HG02852 (cell line): ENCODE data around the gene ILKAP.
A peak's percentile ranks its signal among the peaks of the same experiment; 100 is the strongest.

Experiments used
- ATAC-seq: cut with Tn5 transposase; IDR thresholded peaks from one replicate; pipeline ENCODE4 v1.9.1; 2021; ENCODE audit warnings: mild to moderate bottlenecking, moderate library complexity; ENCODE audit not compliant: unreplicated experiment

The ILKAP gene

DNA sequence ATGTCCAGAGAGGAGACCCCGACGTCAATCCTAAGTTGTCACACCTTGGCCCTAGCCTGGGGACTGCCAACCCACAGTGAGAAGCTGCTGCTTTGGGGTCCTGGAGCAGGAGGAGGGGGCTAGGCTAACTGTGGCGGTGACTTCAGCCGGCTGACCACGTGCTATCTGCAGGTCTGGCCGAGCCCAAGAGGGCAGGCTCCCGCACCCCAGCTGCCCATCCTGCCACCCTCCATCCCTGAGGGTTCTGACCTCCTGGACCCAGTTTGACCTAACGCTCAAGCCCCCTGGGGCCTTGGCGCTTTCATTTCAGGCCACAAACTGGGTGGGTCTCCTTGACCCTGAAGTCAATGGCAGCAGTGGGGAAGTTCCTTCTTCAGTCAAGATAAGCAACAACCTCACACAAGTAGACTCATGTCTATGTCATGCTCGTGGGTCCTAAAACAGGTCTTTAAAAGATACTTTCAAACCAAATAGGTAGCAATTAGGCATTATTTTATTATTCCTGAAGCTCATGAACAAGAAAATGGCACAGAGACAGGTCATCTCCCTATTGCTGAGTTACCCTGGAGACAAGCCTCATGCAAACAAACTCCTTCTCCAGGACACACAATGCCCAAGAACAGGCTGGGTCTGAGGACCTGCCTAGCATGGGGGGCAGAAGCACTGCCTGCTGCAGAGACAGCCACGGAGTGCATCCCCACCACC is 34.1 kb upstream of the ILKAP start:
- ATAC-seq = no peak

DNA sequence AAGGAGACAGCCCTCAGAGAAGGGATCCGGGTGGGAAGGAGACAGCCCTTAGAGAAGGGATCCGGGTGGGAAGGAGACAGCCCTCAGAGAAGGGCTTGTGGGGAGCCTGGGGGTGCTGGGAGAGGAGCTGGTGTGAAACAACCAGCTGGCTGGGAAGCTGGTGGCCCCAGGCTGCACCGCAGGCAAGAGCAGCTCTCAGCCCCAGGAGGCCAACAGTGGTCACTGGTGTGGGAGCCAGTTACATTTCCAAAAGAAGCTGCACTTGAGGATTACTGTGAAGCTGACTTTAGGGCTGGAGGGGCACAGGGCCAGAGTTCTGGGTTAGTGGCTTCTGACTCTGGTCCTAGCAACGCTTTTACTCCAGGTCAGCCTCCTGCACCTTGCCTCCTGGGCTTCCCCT is 33.1 kb upstream of the ILKAP start:
- no peak for ATAC-seq

- no peak for ATAC-seq
Measured at GRCh38 chr2:238235856-238236255, 32.4 kb upstream of the ILKAP start.

- no peak for ATAC-seq
Measured at GRCh38 chr2:238235331-238235732, 31.8 kb upstream of the ILKAP start.

DNA sequence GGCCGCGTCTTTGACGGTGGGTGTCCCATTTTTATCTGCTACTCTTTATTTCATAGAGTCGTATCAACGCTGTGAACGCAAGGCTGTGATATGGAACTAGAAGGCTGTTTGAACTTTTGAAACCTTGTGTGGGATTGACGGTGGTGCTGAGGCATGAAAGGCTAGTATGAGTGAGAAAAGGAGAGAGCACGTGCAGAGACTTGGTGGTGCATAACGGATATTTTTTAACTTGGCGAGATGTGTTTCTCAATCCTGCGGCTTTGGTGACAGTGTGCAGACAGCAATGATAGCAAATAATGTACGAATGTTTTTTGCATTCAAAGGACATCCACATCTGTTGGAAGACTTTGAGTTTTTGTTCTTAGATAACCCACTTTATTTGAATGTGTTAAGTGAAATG is 30.1 kb upstream of the ILKAP start:
- ATAC-seq = no peak

- ATAC-seq = no peak
Measured at GRCh38 chr2:238231809-238232208, 28.3 kb upstream of the ILKAP start.

- peak; percentile 70 for ATAC-seq
Measured at GRCh38 chr2:238231251-238231793, 27.8 kb upstream of the ILKAP start.

DNA sequence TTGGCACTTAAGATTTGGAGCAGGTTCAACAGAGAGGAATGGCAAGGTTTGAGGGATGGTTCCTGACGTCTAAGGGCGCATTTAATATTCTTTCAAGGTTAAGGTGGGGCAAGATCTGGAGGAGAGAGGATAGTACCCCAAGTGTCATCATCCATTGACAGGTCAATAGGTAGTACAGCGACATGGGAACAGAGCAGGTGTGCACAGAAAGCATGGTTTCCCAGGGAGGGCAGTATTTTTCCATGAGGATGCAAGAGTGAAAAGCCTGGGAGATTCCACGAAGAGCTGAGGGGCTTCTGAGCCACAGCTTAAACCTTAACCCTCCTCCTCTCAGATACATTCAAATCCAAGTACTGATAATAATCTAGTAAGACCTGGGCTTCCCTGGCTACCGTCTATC is 27.2 kb upstream of the ILKAP start:
- no peak for ATAC-seq

GRCh38 chr2:238228700-238229099 is 25.2 kb upstream of the ILKAP start:
- ATAC-seq = no peak

GRCh38 chr2:238227587-238228032 is 24.1 kb upstream of the ILKAP start:
- no peak for ATAC-seq

- ATAC-seq = no peak
Measured at GRCh38 chr2:238226698-238227586, 23.4 kb upstream of the ILKAP start.

DNA sequence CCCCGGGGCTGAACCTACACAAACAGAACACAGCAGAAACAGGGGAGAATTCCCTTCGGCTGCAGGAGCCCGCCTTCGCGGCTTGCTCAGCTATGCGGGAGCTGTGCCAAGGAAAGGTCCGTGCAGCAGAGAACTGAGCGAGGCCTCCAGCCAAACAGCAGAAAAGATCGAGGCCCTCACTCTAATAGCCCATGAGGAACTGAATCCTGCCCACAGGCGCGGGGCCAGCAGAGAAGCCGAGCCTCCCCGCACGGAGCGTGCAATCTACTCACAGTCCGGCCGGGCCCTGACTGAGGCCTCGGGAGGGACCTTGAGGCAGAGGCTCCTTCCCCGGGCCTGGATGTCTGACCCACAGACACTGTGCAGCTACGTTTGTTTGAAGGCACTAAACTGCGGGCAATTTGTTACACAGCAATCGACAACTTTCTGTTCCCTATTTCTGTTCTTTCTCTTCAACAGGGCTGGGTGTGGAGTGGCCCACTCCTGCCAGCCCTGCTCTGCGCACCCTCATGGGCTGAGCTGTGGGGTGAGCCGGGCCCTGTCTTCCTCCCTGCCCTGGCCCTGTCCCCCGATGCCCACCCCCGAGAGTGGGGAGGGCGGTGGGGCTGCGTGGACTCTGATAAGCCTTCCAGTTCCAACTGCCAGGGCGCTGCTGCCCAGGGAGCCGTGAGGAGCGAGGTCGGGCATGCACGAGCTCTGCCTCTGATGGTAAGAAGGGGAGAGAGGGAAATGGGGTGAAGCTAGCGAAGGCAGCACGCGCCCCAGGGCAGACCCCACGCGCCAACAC is 22.6 kb upstream of the ILKAP start:
- ATAC-seq = no peak

DNA sequence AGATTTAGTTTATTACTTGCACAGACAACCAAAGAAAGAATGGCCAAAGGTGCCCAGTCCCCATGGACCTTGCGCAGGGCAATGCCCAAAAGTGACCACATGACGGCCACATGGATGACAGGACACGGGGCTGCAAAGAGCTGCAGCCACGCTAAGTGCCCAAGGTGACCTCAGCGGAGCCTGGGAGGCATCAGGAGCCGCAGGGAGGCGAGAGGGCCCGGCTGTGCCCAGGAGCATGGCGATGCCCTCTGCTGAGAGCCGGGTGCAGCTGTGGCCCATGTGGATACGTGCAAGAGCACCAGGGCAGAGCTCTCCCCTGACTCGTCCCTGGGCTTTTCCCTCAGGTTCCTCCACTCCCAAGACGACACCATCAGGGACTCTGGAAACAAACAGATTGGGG is 21.6 kb upstream of the ILKAP start:
- no peak for ATAC-seq

GRCh38 chr2:238224356-238225035 is 21.0 kb upstream of the ILKAP start:
- ATAC-seq = no peak

DNA sequence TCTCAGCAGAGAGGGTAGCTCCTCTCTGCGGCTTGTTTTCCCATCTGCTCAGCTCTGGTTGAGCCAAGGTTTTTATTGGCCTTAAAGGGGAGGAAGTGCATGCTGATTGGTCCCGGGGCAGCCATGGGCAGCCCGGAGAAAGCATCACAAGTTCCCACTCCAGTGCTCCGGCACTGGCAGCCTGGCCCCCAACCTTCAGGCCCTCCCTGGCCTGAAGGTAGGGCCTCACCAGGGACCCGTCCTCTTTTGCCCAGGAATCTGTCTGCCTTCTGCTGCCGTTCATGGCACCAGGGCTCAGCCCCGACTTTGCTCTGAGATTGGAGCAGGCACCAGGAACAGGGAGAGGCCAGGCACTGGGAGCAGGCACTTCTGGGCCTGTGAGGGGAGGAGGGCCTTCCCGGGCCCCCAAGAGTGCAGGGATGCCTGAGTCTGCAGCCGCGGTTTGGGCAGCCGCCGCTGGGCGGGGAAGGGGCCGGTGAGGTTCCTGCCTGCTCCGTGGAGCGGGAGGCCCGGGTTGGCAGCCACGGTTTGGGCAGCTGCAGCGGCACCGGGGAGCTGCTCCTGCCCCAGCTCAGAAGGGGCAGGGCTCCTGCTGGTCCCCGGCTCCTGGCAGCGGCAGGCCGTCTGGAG is 17.5 kb upstream of the ILKAP start:
- no peak for ATAC-seq

GRCh38 chr2:238220274-238220891 is 16.9 kb upstream of the ILKAP start:
- ATAC-seq = no peak

- ATAC-seq = no peak
Measured at GRCh38 chr2:238216651-238217184, 13.2 kb upstream of the ILKAP start.

DNA sequence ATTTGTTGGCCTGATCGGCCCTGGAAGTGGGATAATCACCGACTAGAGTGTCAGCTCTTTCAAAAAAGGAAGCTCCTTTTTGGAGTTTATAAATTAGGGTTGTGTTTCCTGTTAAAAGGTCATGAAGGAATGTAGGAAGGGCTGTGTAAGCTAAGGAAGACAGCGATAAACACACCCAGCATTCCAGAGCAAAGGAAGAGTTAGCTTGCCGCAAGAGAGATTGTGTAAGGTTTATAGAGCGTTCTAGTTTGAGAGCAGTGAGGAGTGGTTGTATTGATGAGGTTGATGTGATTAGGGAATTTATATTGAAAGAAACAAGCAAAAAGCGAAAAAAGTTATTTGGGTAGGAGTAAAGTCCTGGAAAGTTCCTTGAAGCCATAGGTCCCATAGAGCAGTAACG is 3.5 kb upstream of the ILKAP start:
- ATAC-seq = no peak

GRCh38 chr2:238203973-238204683 is 633 bp upstream of the ILKAP start:
- ATAC-seq = peak; percentile 17
